Measurements from ENCODE around the gene TM4SF1. TPM values are rescaled to one million over a fixed set of nuclear protein-coding genes. Genes with fewer than 3 reads are reported as not detected.

TM4SF1 gene
- polyA plus RNA-seq, 1 of the 3 experiments (the other 2 are of a cell fraction), result 209 TPM

GRCh38 chr3:149411583-149411982 lies 34.1 kb upstream of the TM4SF1 start:
- Histone ChIP-seq H3K9me2 (no peaks in the 10 kb centered on the region), H3K79me2 (ENCODE audit: insufficient read depth) (no peaks in the 10 kb centered on the region), H3K36me3 (replicated peaks in 1 of 2; ENCODE audit: control insufficient read depth in 1 of 2, insufficient read depth in 2 of 2, low read length in 1 of 2) (no peaks in the 10 kb centered on the region), H3K4me2 (no peak overlapping the region), H3K9ac (no peak overlapping the region), H3K27me3 (ENCODE audit: insufficient read depth) (no peaks in the 10 kb centered on the region), H3K27ac (ENCODE audit: low read depth in 2 of 2, low read length in 1 of 2) (no peak overlapping the region), H3F3A (replicated peaks; ENCODE audit: insufficient read depth) (no peaks in the 10 kb centered on the region), H3K9me3 (no peaks in the 10 kb centered on the region), H3K4me3 (ENCODE audit: low read depth in 2 of 2, low read length in 1 of 2) (no peak overlapping the region), H3K4me1 (ENCODE audit: control insufficient read depth in 1 of 2, insufficient read depth in 2 of 2, low read depth in 1 of 2, low read length in 1 of 2) (peaks cover 0 to 7% of the 10 kb centered on the region in 2 experiments; a peak in 2 of 4 replicates), H2AFZ (ENCODE audit: low read depth) (no peak overlapping the region; the same call in 1 of the 2 replicates), H4K20me1 (ENCODE audit: insufficient read depth) (no peaks in the 10 kb centered on the region)
- TF ChIP-seq POLR2AphosphoS5 (IDR thresholded peaks at IDR 0.05; ENCODE audit: low read depth, low read length) (no peak), RCOR1 (IDR thresholded peaks at IDR 0.05; ENCODE audit: low read length) (no peak), GABPA (IDR thresholded peaks at IDR 0.05; ENCODE audit: low read depth) (no peak), NFIC (IDR thresholded peaks at IDR 0.05; ENCODE audit: borderline replicate concordance) (no peak), NRF1 (IDR thresholded peaks at IDR 0.05; ENCODE audit: low read depth, low read length) (no peak), MEF2A (IDR thresholded peaks at IDR 0.05; ENCODE audit: borderline replicate concordance, low read depth) (no peak), FOXJ3 (CRISPR knock-in tag; IDR thresholded peaks at IDR 0.05) (no peak), TEAD4 (IDR thresholded peaks at IDR 0.05; ENCODE audit: borderline replicate concordance, insufficient read depth) (no peak), USF2 (IDR thresholded peaks at IDR 0.05; ENCODE audit: borderline replicate concordance, low read depth, low read length) (no peak), TAF1 (IDR thresholded peaks at IDR 0.05; ENCODE audit: borderline replicate concordance, low read depth, low read length) (no peak), REST (IDR thresholded peaks at IDR 0.05; ENCODE audit: low read depth, low read length) (no peak)
- 14% methylated on average over 1 of the region's 1 CpG for WGBS (ENCODE audit: low lambda C conversion rate)
- ChIA-PET CTCF (no interaction called here), POLR2A (no interaction called here)
- DNase-seq, result no peak

GRCh38 chr3:149409351-149409750 lies 31.9 kb upstream of the TM4SF1 start:
- Histone ChIP-seq H3K4me3 (ENCODE audit: low read depth in 2 of 2, low read length in 1 of 2) (no peak overlapping the region), H3K9me3 (no peaks in the 10 kb centered on the region), H3K9ac (no peak overlapping the region), H4K20me1 (ENCODE audit: insufficient read depth) (no peaks in the 10 kb centered on the region), H2AFZ (ENCODE audit: low read depth) (no peak overlapping the region), H3K36me3 (replicated peaks in 1 of 2; ENCODE audit: control insufficient read depth in 1 of 2, insufficient read depth in 2 of 2, low read length in 1 of 2) (no peaks in the 10 kb centered on the region), H3K27me3 (ENCODE audit: insufficient read depth) (no peaks in the 10 kb centered on the region), H3K4me1 (ENCODE audit: control insufficient read depth in 1 of 2, insufficient read depth in 2 of 2, low read depth in 1 of 2, low read length in 1 of 2) (peaks cover 0 to 7% of the 10 kb centered on the region in 2 experiments; a peak in 2 of 4 replicates), H3K79me2 (ENCODE audit: insufficient read depth) (no peaks in the 10 kb centered on the region), H3F3A (replicated peaks; ENCODE audit: insufficient read depth) (no peaks in the 10 kb centered on the region), H3K9me2 (no peaks in the 10 kb centered on the region), H3K4me2 (no peak overlapping the region), H3K27ac (ENCODE audit: low read depth in 2 of 2, low read length in 1 of 2) (peak overlapping the region in 1 of 2 experiments; percentile 28; a peak in 1 of 4 replicates)
- WGBS (ENCODE audit: low lambda C conversion rate), result 65% methylated on average over 2 of the region's 2 CpGs
- peak; percentile 73 for TF ChIP-seq RCOR1 (IDR thresholded peaks at IDR 0.05; ENCODE audit: low read length)
- TF ChIP-seq EP300 (IDR thresholded peaks at IDR 0.05; ENCODE audit: borderline replicate concordance in 1 of 2, low read depth in 1 of 2, low read length in 1 of 2), result peak in 1 of 2 experiments; percentile 68; a peak in 2 of 4 replicates
- no peak for TF ChIP-seq RAD21 (IDR thresholded peaks at IDR 0.05; ENCODE audit: low read length)
- peak; percentile 18 for TF ChIP-seq CHD2 (IDR thresholded peaks at IDR 0.05; ENCODE audit: low read length, partially characterized antibody)
- peak; percentile 35; the same call in 1 of the 2 replicates for TF ChIP-seq GATA2 (CRISPR knock-in tag; IDR thresholded peaks at IDR 0.05)
- no peak for TF ChIP-seq GABPA (IDR thresholded peaks at IDR 0.05; ENCODE audit: low read depth)
- TF ChIP-seq ELF1 (IDR thresholded peaks at IDR 0.05), result no peak
- CTCF ChIA-PET, result interaction anchor here (1.2 kb wide), 1 partner anchor 12 kb away, joined by 3 read pairs; no protein-coding TSS in a partner anchor
- DNase-seq, result no peak
- POLR2A ChIA-PET, result no interaction called here
